HepG2 (cell line): ENCODE measurements around the gene EPHA1. TPM values are rescaled to one million over a fixed set of nuclear protein-coding genes. Genes with fewer than 3 reads are reported as not detected.
A peak's percentile ranks its signal among the peaks of the same experiment; 100 is the strongest.

Experiments
- CEBPB ChIP-seq: IDR thresholded peaks from 2 replicates; pipeline ENCODE4 v1.6.1; 2011; ENCODE audit warnings: low read depth, low read length, improper control_type of control experiment, borderline replicate concordance
- CREB1 ChIP-seq, 2 experiments: fragments of 450-650 bp in 1 of 2; IDR thresholded peaks; 2 replicates each; pipeline ENCODE4 v1.6.1; 2016 to 2017; ENCODE audit warnings: control low read depth in 1 of 2, mild to moderate bottlenecking in 1 of 2, missing compliant biosample characterization in 1 of 2, missing genetic modification characterization in 1 of 2
- GZF1 ChIP-seq: sonication (generic); formaldehyde crosslinking; IDR thresholded peaks from 2 replicates; pipeline ENCODE4 v1.5.1; 2020; ENCODE audit warnings: mild to moderate bottlenecking, missing genetic modification reagents
- HMGXB4 ChIP-seq, 2 experiments: sonication (generic) in 1 of 2; formaldehyde crosslinking in 1 of 2; IDR thresholded peaks; 2 replicates each; pipeline versions ENCODE4 v1.4.0 to v1.6.1; 2018 to 2020; ENCODE audit warnings: missing genetic modification reagents in 2 of 2, borderline replicate concordance in 1 of 2, low read depth in 1 of 2, mild to moderate bottlenecking in 1 of 2, missing biosample characterization in 1 of 2
- HOXA5 ChIP-seq: sonication (generic); formaldehyde crosslinking; IDR thresholded peaks from 2 replicates; pipeline ENCODE4 v1.4.0; 2020; ENCODE audit warnings: missing genetic modification reagents
- NAIF1 ChIP-seq: sonication (generic); formaldehyde crosslinking; IDR thresholded peaks from 2 replicates; pipeline ENCODE4 v1.5.0; 2020; ENCODE audit warnings: mild to moderate bottlenecking, missing genetic modification reagents, borderline replicate concordance
- NFATC3 ChIP-seq: sonication (generic); formaldehyde crosslinking; IDR thresholded peaks from 2 replicates; pipeline ENCODE4 v1.5.1; 2020; ENCODE audit warnings: mild to moderate bottlenecking, missing genetic modification reagents
- NFIC ChIP-seq: IDR thresholded peaks from 2 replicates; pipeline ENCODE4 v1.6.1; 2012; ENCODE audit warnings: mild to moderate bottlenecking, low read length, inconsistent platforms
- SALL2 ChIP-seq: sonication (generic); formaldehyde crosslinking; IDR thresholded peaks from 2 replicates; pipeline ENCODE4 v1.8.1; 2023; ENCODE audit warnings: mild to moderate bottlenecking, missing genetic modification reagents, inconsistent platforms
- SIX1 ChIP-seq: sonication (generic); formaldehyde crosslinking; IDR thresholded peaks from 2 replicates; pipeline ENCODE4 v1.4.0; 2020; ENCODE audit warnings: missing genetic modification reagents, borderline replicate concordance
- SMAD1 ChIP-seq: sonication (generic); formaldehyde crosslinking; IDR thresholded peaks from 2 replicates; pipeline ENCODE4 v1.4.0; 2020; ENCODE audit warnings: missing genetic modification reagents, low read depth, mild to moderate bottlenecking, borderline replicate concordance
- SOX5 ChIP-seq: IDR thresholded peaks from 2 replicates; pipeline ENCODE4 v1.6.1; 2016; ENCODE audit warnings: borderline replicate concordance
- TEAD2 ChIP-seq: sonication (generic); formaldehyde crosslinking; IDR thresholded peaks from 2 replicates; pipeline ENCODE4 v1.9.0; 2021; ENCODE audit warnings: missing genetic modification reagents
- THAP11 ChIP-seq: IDR thresholded peaks from 2 replicates; pipeline ENCODE4 v1.6.1; 2016; ENCODE audit warnings: missing biosample characterization, missing genetic modification reagents
- ZBTB38 ChIP-seq: sonication (generic); formaldehyde crosslinking; IDR thresholded peaks from 2 replicates; pipeline ENCODE4 v1.5.1; 2020; ENCODE audit warnings: mild to moderate bottlenecking, missing genetic modification reagents
- ZFYVE20 ChIP-seq: sonication (generic); formaldehyde crosslinking; IDR thresholded peaks from 2 replicates; pipeline ENCODE4 v1.8.0; 2023; ENCODE audit warnings: low read depth, mild to moderate bottlenecking, moderate library complexity, missing genetic modification reagents, borderline replicate concordance
- ZNF121 ChIP-seq: sonication (generic); formaldehyde crosslinking; IDR thresholded peaks from 2 replicates; pipeline ENCODE4 v1.5.0; 2020; ENCODE audit warnings: mild to moderate bottlenecking, missing genetic modification reagents
- ZNF224 ChIP-seq: sonication (generic); formaldehyde crosslinking; IDR thresholded peaks from 2 replicates; pipeline ENCODE4 v1.5.0; 2020; ENCODE audit warnings: mild to moderate bottlenecking, missing genetic modification reagents
- ZNF232 ChIP-seq: sonication (generic); formaldehyde crosslinking; IDR thresholded peaks from 2 replicates; pipeline ENCODE4 v1.4.0; 2020; ENCODE audit warnings: missing genetic modification reagents, borderline replicate concordance
- ZNF317 ChIP-seq: sonication (generic); formaldehyde crosslinking; IDR thresholded peaks from 2 replicates; pipeline ENCODE4 v1.5.0; 2020; ENCODE audit warnings: mild to moderate bottlenecking, missing genetic modification reagents
- ZNF383 ChIP-seq: sonication (generic); formaldehyde crosslinking; IDR thresholded peaks from 2 replicates; pipeline ENCODE4 v1.4.0; 2020; ENCODE audit warnings: missing genetic modification reagents, mild to moderate bottlenecking, borderline replicate concordance
- ZNF530 ChIP-seq: sonication (generic); formaldehyde crosslinking; IDR thresholded peaks from 2 replicates; pipeline ENCODE4 v1.5.0; 2020; ENCODE audit warnings: low read depth, mild to moderate bottlenecking, missing genetic modification reagents
- ZNF703 ChIP-seq: sonication (generic); formaldehyde crosslinking; IDR thresholded peaks from 2 replicates; pipeline ENCODE4 v1.5.1; 2020; ENCODE audit warnings: missing genetic modification reagents, mild to moderate bottlenecking, moderate library complexity, borderline replicate concordance
- ZNF879 ChIP-seq: sonication (generic); formaldehyde crosslinking; IDR thresholded peaks from 2 replicates; pipeline ENCODE4 v1.8.1; 2023; ENCODE audit warnings: missing genetic modification reagents
- ZSCAN30 ChIP-seq: sonication (generic); formaldehyde crosslinking; IDR thresholded peaks from 2 replicates; pipeline ENCODE4 v1.5.0; 2020; ENCODE audit warnings: mild to moderate bottlenecking, missing genetic modification reagents
- polyA plus RNA-seq, 8 experiments: library from polyadenylated mRNA; depleted of rRNA in 3 of 8; stranded (reverse) in 7 of 8; unstranded in 1 of 8; fragments of >200 nt; fragmentation: Illumina TruSeq in 4 of 8; extraction: Trizol in 4 of 8; gene quantifications; 2 replicates each; pipeline versions ENCODE4 v1.2.1 to v1.2.3, GENCODE V29; 2011 to 2016; ENCODE audit warnings: low read depth in 4 of 8, missing spikeins in 1 of 8, mixed read lengths in 1 of 8; ENCODE audit not compliant: insufficient read depth in 1 of 8
- total RNA-seq, 5 experiments: library from RNA; depleted of rRNA; stranded (reverse); fragments of >200 nt; fragmentation: Illumina TruSeq; extraction: Trizol; gene quantifications; 2 replicates each; pipeline ENCODE4 v1.2.3, GENCODE V29; 2016; ENCODE audit warnings: low read depth in 1 of 5
- TF ChIP-seq, protein P1 (sequence below): sonication (generic); formaldehyde crosslinking; conservative IDR thresholded peaks from 2 replicates; pipeline ENCODE4 v1.4.0; 2020; ENCODE audit warnings: missing genetic modification reagents

The EPHA1 gene
- total and polyA plus RNA-seq, 2 of the 13 experiments (the other 11 are each of a cell fraction or from before 2014, with no cell fraction given), result 4.6 to 17.1 TPM

GRCh38 chr7:143395187-143396149 is 13.2 kb downstream of the EPHA1 start (continued):
- no peak for TF ChIP-seq ZSCAN30 (CRISPR knock-in tag)
- TF ChIP-seq ZNF879 (CRISPR knock-in tag), result no peak
- TF ChIP-seq THAP11 (CRISPR knock-in tag), result peak; percentile 60; the same call in 1 of the 2 replicates
- TF ChIP-seq SOX5 (CRISPR knock-in tag), result peak; percentile 95
- TF ChIP-seq CEBPB, result peak; percentile 37; the same call in 1 of the 2 replicates
- no peak for TF ChIP-seq ZNF530 (CRISPR knock-in tag)
- TF ChIP-seq ZNF317 (CRISPR knock-in tag), result peak; percentile 65; the same call in 1 of the 2 replicates
- TF ChIP-seq HOXA5 (CRISPR knock-in tag), result 0 out of 2 replicates have a peak, but pooled peaks have one; percentile 40
- TF ChIP-seq ZFYVE20 (CRISPR knock-in tag), result no peak
- TF ChIP-seq ZNF383 (CRISPR knock-in tag), result no peak
- no peak for TF ChIP-seq NFIC
- TF ChIP-seq ZBTB38 (CRISPR knock-in tag), result no peak
- TF ChIP-seq NAIF1 (CRISPR knock-in tag), result 0 out of 2 replicates have a peak, but pooled peaks have one; percentile 69
- TF ChIP-seq NFATC3 (CRISPR knock-in tag), result no peak
- TF ChIP-seq SIX1, result no peak
- no peak for TF ChIP-seq ZNF224 (CRISPR knock-in tag)
- no peak for TF ChIP-seq ZNF703
- no peak for TF ChIP-seq TEAD2 (CRISPR knock-in tag)
- no peak for TF ChIP-seq CREB1 (IDR thresholded peaks at IDR 0.05)
- no peak for TF ChIP-seq CREB1 (CRISPR knock-in tag; IDR thresholded peaks at IDR 0.05)
- TF ChIP-seq HMGXB4 (CRISPR knock-in tag; IDR thresholded peaks at IDR 0.05; ENCODE audit: borderline replicate concordance in 1 of 2, low read depth in 1 of 2), result no peak
- TF ChIP-seq SMAD1 (CRISPR knock-in tag), result 0 out of 2 replicates have a peak, but pooled peaks have one; percentile 52
- peak; percentile 82 for TF ChIP-seq ZNF121 (CRISPR knock-in tag)
- peak; percentile 59; the same call in 1 of the 2 replicates for TF ChIP-seq SALL2
- 0 out of 2 replicates have a peak, but pooled peaks have one; percentile 47 for TF ChIP-seq ZNF232
- TF ChIP-seq, protein P1, sequence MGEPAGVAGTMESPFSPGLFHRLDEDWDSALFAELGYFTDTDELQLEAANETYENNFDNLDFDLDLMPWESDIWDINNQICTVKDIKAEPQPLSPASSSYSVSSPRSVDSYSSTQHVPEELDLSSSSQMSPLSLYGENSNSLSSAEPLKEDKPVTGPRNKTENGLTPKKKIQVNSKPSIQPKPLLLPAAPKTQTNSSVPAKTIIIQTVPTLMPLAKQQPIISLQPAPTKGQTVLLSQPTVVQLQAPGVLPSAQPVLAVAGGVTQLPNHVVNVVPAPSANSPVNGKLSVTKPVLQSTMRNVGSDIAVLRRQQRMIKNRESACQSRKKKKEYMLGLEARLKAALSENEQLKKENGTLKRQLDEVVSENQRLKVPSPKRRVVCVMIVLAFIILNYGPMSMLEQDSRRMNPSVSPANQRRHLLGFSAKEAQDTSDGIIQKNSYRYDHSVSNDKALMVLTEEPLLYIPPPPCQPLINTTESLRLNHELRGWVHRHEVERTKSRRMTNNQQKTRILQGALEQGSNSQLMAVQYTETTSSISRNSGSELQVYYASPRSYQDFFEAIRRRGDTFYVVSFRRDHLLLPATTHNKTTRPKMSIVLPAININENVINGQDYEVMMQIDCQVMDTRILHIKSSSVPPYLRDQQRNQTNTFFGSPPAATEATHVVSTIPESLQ (CRISPR knock-in tag), result no peak
- TF ChIP-seq GZF1 (CRISPR knock-in tag), result no peak
